ENCODE data around the gene SMIM22. TPM values are rescaled to one million over a fixed set of nuclear protein-coding genes. Genes with fewer than 3 reads are reported as not detected.

The SMIM22 gene, protein sequence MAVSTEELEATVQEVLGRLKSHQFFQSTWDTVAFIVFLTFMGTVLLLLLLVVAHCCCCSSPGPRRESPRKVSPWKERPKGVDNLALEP
- total RNA-seq (2021; fragmentation: NEBNext Ultra II Directional; extraction: Animal tissue kit (Norgen Biotek cat#: 25700)): not detected in 2 replicates
- not detected in 2 replicates for polyA plus RNA-seq (2011; rRNA removed)
- polyA plus RNA-seq (2011; cell fraction: cytosol; rRNA removed): not detected
- 0.73 TPM for polyA plus RNA-seq (2011; cell fraction: nucleus; rRNA removed)
- polyA plus RNA-seq (2012, experiment 1 of 2): 0.84 to 1.9 TPM (median 1.3 TPM) in 3 of 4 replicates, not detected in the other
- 7.6 TPM for polyA plus RNA-seq (2012, experiment 2 of 2)
- polyA plus RNA-seq (2013, experiment 1 of 2): 1.1 TPM
- polyA plus RNA-seq (2013, experiment 2 of 2): 0.53 TPM
- polyA minus RNA-seq (2011; rRNA and poly(A)+ RNA removed): not detected in 2 replicates
- polyA minus RNA-seq (2011; cell fraction: cytosol; rRNA and poly(A)+ RNA removed): not detected
- polyA minus RNA-seq (2011; cell fraction: nucleus; rRNA and poly(A)+ RNA removed): not detected
- long read RNA-seq, experiment 1: 0 reads
- long read RNA-seq, experiment 2: 0 reads

DNA sequence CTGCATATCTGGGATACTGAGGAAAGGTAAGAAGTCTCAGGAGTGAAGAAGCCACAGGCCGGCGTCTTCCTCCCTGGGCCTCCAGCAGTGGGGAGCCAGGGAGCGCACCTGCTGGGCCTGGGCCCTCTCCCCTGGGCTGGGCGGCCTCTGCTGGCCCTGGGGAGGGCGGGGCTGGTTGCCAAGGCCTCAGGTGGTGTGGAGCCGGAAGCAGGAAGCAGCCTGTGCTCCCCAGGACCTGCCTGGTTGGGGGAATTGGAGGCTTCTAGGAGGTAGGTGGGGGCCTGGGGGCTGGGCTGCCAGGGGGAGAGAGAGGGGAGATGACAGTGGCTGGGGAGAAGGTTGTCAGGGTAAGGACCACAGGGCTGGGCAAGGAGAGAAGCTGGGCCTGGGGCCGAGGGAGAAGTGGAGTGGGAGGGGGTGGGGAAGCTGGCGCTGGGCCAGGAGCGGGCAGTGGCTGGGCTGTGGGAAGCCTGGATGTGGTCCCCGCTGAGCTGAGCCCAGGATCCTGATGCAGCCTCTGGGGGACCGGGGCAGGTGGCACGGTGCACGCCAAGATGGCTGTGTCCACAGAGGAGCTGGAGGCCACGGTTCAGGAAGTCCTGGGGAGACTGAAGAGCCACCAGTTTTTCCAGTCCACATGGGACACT lies at the start of gene SMIM22:
TSS of gene SMIM22 (plus strand) at position 189 of the 647 bp plus-strand sequence. CDS start at position 555, 366 bp downstream.
- Histone ChIP-seq H3K4ac (replicated peaks; ENCODE audit: insufficient read length, low read depth, low read length) (no peak within 1 kb of the TSS), H3K27me3 (replicated peaks in 1 of 4; ENCODE audit: control insufficient read depth in 3 of 4, extremely low read depth in 1 of 4, insufficient read depth in 3 of 4, low read length in 3 of 4) (no peaks in the 10 kb centered on the region), H3K23me2 (ENCODE audit: low read depth, low read length) (no peaks in the 10 kb centered on the region), H3K56ac (replicated peaks; ENCODE audit: insufficient read length, low read depth, low read length) (no peak within 1 kb of the TSS), H3K18ac (ENCODE audit: extremely low read depth, low read length) (no peak within 1 kb of the TSS), H3K4me1 (replicated peaks in 1 of 4; ENCODE audit: control insufficient read depth in 3 of 4, insufficient read depth in 4 of 4, low read length in 3 of 4) (no peaks in the 10 kb centered on the region), H4K20me1 (replicated peaks in 1 of 2; ENCODE audit: control insufficient read depth in 1 of 2, insufficient read depth in 2 of 2, low read length in 2 of 2) (peaks cover 0 to 4% of the 10 kb centered on the region in 2 experiments), H3K4me3 (ENCODE audit: extremely low read depth in 1 of 4, insufficient read depth in 2 of 4, low read depth in 3 of 4, low read length in 4 of 4) (no peak within 1 kb of the TSS), H3K14ac (ENCODE audit: insufficient read length) (no peak within 1 kb of the TSS), H4K91ac (replicated peaks; ENCODE audit: insufficient read length, low read length) (no peak within 1 kb of the TSS), H3K79me1 (ENCODE audit: low read depth, low read length) (no peaks in the 10 kb centered on the region), H2BK120ac (replicated peaks; ENCODE audit: low read depth, low read length) (no peak within 1 kb of the TSS), H3K27ac (ENCODE audit: low read depth, low read length) (no peak within 1 kb of the TSS), H2BK20ac (ENCODE audit: low read length) (no peak within 1 kb of the TSS), H2BK12ac (ENCODE audit: low read depth, low read length) (no peak within 1 kb of the TSS), H2BK5ac (ENCODE audit: low read depth, low read length) (no peak within 1 kb of the TSS), H3K4me2 (ENCODE audit: insufficient read depth in 1 of 2, low read depth in 2 of 2, low read length in 2 of 2) (no peak within 1 kb of the TSS), H3K23ac (ENCODE audit: insufficient read length) (no peak within 1 kb of the TSS), H3K9me3 (ENCODE audit: insufficient read depth in 2 of 2, low read depth in 1 of 2, low read length in 1 of 2) (no peaks in the 10 kb centered on the region), H3K79me2 (ENCODE audit: control insufficient read depth in 1 of 2, insufficient read depth in 2 of 2, low read length in 2 of 2) (no peaks in the 10 kb centered on the region), H2AFZ (ENCODE audit: low read length) (no peak within 1 kb of the TSS), H4K8ac (ENCODE audit: extremely low read depth, insufficient read depth, low read length) (no peak within 1 kb of the TSS), H3K36me3 (ENCODE audit: control insufficient read depth in 2 of 4, insufficient read depth in 4 of 4, low read length in 3 of 4) (peaks cover 0 to 2% (median 0%) of the 10 kb centered on the region in 4 experiments; a peak in 3 of 8 replicates), H2AK5ac (ENCODE audit: low read depth, low read length) (no peak within 1 kb of the TSS), H2BK15ac (ENCODE audit: low read length) (no peak within 1 kb of the TSS), H4K5ac (ENCODE audit: insufficient read length, low read depth, low read length) (no peak within 1 kb of the TSS), H3K9ac (replicated peaks in 1 of 4; ENCODE audit: extremely low read depth in 1 of 4, low read depth in 3 of 4, low read length in 3 of 4) (no peak within 1 kb of the TSS)
- no peak for FAIRE-seq
- no peak for DNase-seq (ENCODE audit: low read depth in 1 of 2, low spot score in 2 of 2)
- CTCF ChIA-PET (ENCODE audit: partially characterized antibody): no interaction called here
- POLR2A ChIA-PET (ENCODE audit: partially characterized antibody): interaction anchor here (1.2 to 1.5 kb wide), 3 partner anchors 7 to 79 kb away, joined by 4 to 5 read pairs (median 4); partner anchors contain the start of gene ROGDI
- WGBS, 2 experiments (ENCODE audit: extremely low coverage in 1 of 2, insufficient coverage in 1 of 2, insufficient read length in 1 of 2, insufficient replicate concordance in 2 of 2, low coverage in 1 of 2, low lambda C conversion rate in 2 of 2, missing lambda C conversion rate in 1 of 2): 71% methylated on average over 6 of the region's 14 CpGs; no CpG with 5 or more reads in 1 of the 2 experiments
- TF ChIP-seq, protein P1, sequence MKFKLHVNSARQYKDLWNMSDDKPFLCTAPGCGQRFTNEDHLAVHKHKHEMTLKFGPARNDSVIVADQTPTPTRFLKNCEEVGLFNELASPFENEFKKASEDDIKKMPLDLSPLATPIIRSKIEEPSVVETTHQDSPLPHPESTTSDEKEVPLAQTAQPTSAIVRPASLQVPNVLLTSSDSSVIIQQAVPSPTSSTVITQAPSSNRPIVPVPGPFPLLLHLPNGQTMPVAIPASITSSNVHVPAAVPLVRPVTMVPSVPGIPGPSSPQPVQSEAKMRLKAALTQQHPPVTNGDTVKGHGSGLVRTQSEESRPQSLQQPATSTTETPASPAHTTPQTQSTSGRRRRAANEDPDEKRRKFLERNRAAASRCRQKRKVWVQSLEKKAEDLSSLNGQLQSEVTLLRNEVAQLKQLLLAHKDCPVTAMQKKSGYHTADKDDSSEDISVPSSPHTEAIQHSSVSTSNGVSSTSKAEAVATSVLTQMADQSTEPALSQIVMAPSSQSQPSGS (IDR thresholded peaks at IDR 0.05; ENCODE audit: low read length): no peak
- TF ChIP-seq SUZ12 (IDR thresholded peaks at IDR 0.05; ENCODE audit: low read length): no peak
- TF ChIP-seq ASH2L (IDR thresholded peaks at IDR 0.05; ENCODE audit: low read length): no peak
- TF ChIP-seq CREB1 (IDR thresholded peaks at IDR 0.05): no peak
- TF ChIP-seq, protein P2, sequence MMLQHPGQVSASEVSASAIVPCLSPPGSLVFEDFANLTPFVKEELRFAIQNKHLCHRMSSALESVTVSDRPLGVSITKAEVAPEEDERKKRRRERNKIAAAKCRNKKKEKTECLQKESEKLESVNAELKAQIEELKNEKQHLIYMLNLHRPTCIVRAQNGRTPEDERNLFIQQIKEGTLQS (IDR thresholded peaks at IDR 0.05; ENCODE audit: insufficient read depth, low read depth, low read length): no peak
- TF ChIP-seq GTF2F1 (IDR thresholded peaks at IDR 0.05; ENCODE audit: borderline replicate concordance, low read depth, low read length): no peak
- no peak for TF ChIP-seq HDAC6 (IDR thresholded peaks at IDR 0.05; ENCODE audit: low read depth, low read length)
- no peak for TF ChIP-seq POLR2A (IDR thresholded peaks at IDR 0.05; ENCODE audit: control extremely low read depth in 1 of 2, low read depth in 2 of 2, low read length in 2 of 2)
- TF ChIP-seq EZH2 (IDR thresholded peaks at IDR 0.05; ENCODE audit: low read depth, low read length, severe bottlenecking): no peak

All from H1 (cell line).